ENCODE measurements around the gene GPT2.
"Not testable (repeated sequence)": the region's sequence is repeated elsewhere in the genome, so short reads cannot be mapped to it uniquely, and the experiment has no call there.

Gene GPT2

GRCh38 chr16:46853713-46854443 lies 30.3 kb upstream of the GPT2 start:
- DNase-seq (ENCODE audit: low read depth in 1 of 2, low spot score in 1 of 2), result peak; percentile 62 to 81
- in situ Hi-C loops (cut with HindIII; ENCODE audit: low pct_unique_long_range_greater_than_20kb, low sequenced_read_pairs), result no loop called here
- no peak for TF ChIP-seq JUND (IDR thresholded peaks at IDR 0.05; ENCODE audit: low read depth)

- DNase-seq (ENCODE audit: low read depth in 1 of 2, low spot score in 1 of 2), result no peak
- no peak for TF ChIP-seq JUND (IDR thresholded peaks at IDR 0.05; ENCODE audit: low read depth)
- in situ Hi-C loops (cut with HindIII; ENCODE audit: low pct_unique_long_range_greater_than_20kb, low sequenced_read_pairs), result no loop called here
Observed at GRCh38 chr16:46854846-46855245, 29.3 kb upstream of the GPT2 start.

GRCh38 chr16:46855389-46855788 lies 28.8 kb upstream of the GPT2 start:
- TF ChIP-seq JUND (IDR thresholded peaks at IDR 0.05; ENCODE audit: low read depth), result no peak
- in situ Hi-C loops (cut with HindIII; ENCODE audit: low pct_unique_long_range_greater_than_20kb, low sequenced_read_pairs), result no loop called here
- DNase-seq (ENCODE audit: low read depth in 1 of 2, low spot score in 1 of 2), result no peak

- no peak for TF ChIP-seq JUND (IDR thresholded peaks at IDR 0.05; ENCODE audit: low read depth)
- peak in 1 of 2 experiments; percentile 51 for DNase-seq (ENCODE audit: low read depth in 1 of 2, low spot score in 1 of 2)
- in situ Hi-C loops (cut with HindIII; ENCODE audit: low pct_unique_long_range_greater_than_20kb, low sequenced_read_pairs), result no loop called here
Observed at GRCh38 chr16:46857368-46857945, 26.7 kb upstream of the GPT2 start.

- TF ChIP-seq JUND (IDR thresholded peaks at IDR 0.05; ENCODE audit: low read depth), result no peak
- in situ Hi-C loops (cut with HindIII; ENCODE audit: low pct_unique_long_range_greater_than_20kb, low sequenced_read_pairs), result no loop called here
- peak in 1 of 2 experiments; percentile 41 for DNase-seq (ENCODE audit: low read depth in 1 of 2, low spot score in 1 of 2)
Observed at GRCh38 chr16:46858151-46858550, 26.0 kb upstream of the GPT2 start.

GRCh38 chr16:46859719-46860152 lies 24.4 kb upstream of the GPT2 start:
- no peak for TF ChIP-seq JUND (IDR thresholded peaks at IDR 0.05; ENCODE audit: low read depth)
- in situ Hi-C loops (cut with HindIII; ENCODE audit: low pct_unique_long_range_greater_than_20kb, low sequenced_read_pairs), result no loop called here
- no peak for DNase-seq (ENCODE audit: low read depth in 1 of 2, low spot score in 1 of 2)

GRCh38 chr16:46862555-46863447 lies 21.4 kb upstream of the GPT2 start:
- in situ Hi-C loops (cut with HindIII; ENCODE audit: low pct_unique_long_range_greater_than_20kb, low sequenced_read_pairs), result no loop called here

GRCh38 chr16:46866286-46866685 lies 17.9 kb upstream of the GPT2 start:
- no peak for TF ChIP-seq JUND (IDR thresholded peaks at IDR 0.05; ENCODE audit: low read depth)
- in situ Hi-C loops (cut with HindIII; ENCODE audit: low pct_unique_long_range_greater_than_20kb, low sequenced_read_pairs), result no loop called here
- no peak for DNase-seq (ENCODE audit: low read depth in 1 of 2, low spot score in 1 of 2)

More at GRCh38 chr16:46862555-46863447, 21.4 kb upstream of the GPT2 start:
- DNase-seq (ENCODE audit: low read depth in 1 of 2, low spot score in 1 of 2), result no peak
- no peak for TF ChIP-seq JUND (IDR thresholded peaks at IDR 0.05; ENCODE audit: low read depth)

GRCh38 chr16:46867486-46867885 lies 16.7 kb upstream of the GPT2 start:
- DNase-seq (ENCODE audit: low read depth in 1 of 2, low spot score in 1 of 2); in situ Hi-C loops (cut with HindIII; ENCODE audit: low pct_unique_long_range_greater_than_20kb, low sequenced_read_pairs): not testable (repeated sequence)

GRCh38 chr16:46868891-46869290 lies 15.3 kb upstream of the GPT2 start:
- in situ Hi-C loops (cut with HindIII; ENCODE audit: low pct_unique_long_range_greater_than_20kb, low sequenced_read_pairs), result not testable (repeated sequence)

GRCh38 chr16:46871597-46871996 lies 12.6 kb upstream of the GPT2 start:
- TF ChIP-seq JUND (IDR thresholded peaks at IDR 0.05; ENCODE audit: low read depth), result no peak
- in situ Hi-C loops (cut with HindIII; ENCODE audit: low pct_unique_long_range_greater_than_20kb, low sequenced_read_pairs), result no loop called here
- DNase-seq (ENCODE audit: low read depth in 1 of 2, low spot score in 1 of 2), result no peak

More at GRCh38 chr16:46868891-46869290, 15.3 kb upstream of the GPT2 start:
- not testable (repeated sequence) for DNase-seq (ENCODE audit: low read depth in 1 of 2, low spot score in 1 of 2)

GRCh38 chr16:46873201-46873600 lies 11.0 kb upstream of the GPT2 start:
- in situ Hi-C loops (cut with HindIII; ENCODE audit: low pct_unique_long_range_greater_than_20kb, low sequenced_read_pairs), result no loop called here
- no peak for DNase-seq (ENCODE audit: low read depth in 1 of 2, low spot score in 1 of 2)
- TF ChIP-seq JUND (IDR thresholded peaks at IDR 0.05; ENCODE audit: low read depth), result no peak

GRCh38 chr16:46875243-46875642 lies 8.9 kb upstream of the GPT2 start:
- no peak for DNase-seq (ENCODE audit: low read depth in 1 of 2, low spot score in 1 of 2)
- no peak for TF ChIP-seq JUND (IDR thresholded peaks at IDR 0.05; ENCODE audit: low read depth)
- in situ Hi-C loops (cut with HindIII; ENCODE audit: low pct_unique_long_range_greater_than_20kb, low sequenced_read_pairs), result no loop called here
